Measurements from ENCODE around the gene SLC11A2.

DNA sequence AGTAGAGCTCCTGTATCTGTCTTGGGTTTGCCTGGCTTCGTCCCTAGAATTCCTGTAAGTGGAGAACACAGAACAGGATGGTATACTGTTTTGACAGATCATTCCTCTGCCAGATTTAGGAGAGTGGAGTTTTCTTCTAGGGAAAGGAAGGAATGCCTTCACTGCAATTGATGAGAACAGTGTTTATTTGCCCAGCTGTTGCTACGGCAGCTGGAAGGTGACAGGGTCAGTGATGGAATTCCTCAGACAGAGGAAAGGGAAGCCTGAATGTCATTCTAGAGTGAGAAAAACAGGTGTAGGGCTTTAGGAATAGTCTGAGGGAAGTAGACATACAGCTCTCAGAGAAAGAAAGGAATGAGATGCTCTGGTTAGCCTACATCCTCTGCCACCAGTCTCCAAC is 45.5 kb upstream of the SLC11A2 start:
- TF ChIP-seq, protein P1, sequence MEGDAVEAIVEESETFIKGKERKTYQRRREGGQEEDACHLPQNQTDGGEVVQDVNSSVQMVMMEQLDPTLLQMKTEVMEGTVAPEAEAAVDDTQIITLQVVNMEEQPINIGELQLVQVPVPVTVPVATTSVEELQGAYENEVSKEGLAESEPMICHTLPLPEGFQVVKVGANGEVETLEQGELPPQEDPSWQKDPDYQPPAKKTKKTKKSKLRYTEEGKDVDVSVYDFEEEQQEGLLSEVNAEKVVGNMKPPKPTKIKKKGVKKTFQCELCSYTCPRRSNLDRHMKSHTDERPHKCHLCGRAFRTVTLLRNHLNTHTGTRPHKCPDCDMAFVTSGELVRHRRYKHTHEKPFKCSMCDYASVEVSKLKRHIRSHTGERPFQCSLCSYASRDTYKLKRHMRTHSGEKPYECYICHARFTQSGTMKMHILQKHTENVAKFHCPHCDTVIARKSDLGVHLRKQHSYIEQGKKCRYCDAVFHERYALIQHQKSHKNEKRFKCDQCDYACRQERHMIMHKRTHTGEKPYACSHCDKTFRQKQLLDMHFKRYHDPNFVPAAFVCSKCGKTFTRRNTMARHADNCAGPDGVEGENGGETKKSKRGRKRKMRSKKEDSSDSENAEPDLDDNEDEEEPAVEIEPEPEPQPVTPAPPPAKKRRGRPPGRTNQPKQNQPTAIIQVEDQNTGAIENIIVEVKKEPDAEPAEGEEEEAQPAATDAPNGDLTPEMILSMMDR (IDR thresholded peaks at IDR 0.05) = no peak
- TF ChIP-seq POLR2A (IDR thresholded peaks at IDR 0.05) = no peak
